Gastrocnemius medialis (tissue), 4 donors: ENCODE data around the gene PPARA.

Experiments
- POLR2A ChIP-seq, 2 donors: fragments of 450-650 bp; IDR thresholded peaks; one replicate each; pipeline ENCODE4 v1.6.1; 2017; ENCODE audit warnings: antibody characterized with exemption in 2 of 2, mild to moderate bottlenecking in 2 of 2, moderate library complexity in 2 of 2
- TF ChIP-seq, protein P1 (sequence below), 5 experiments: fragments of 450-650 bp in 3 of 5; fragments of 200-600 bp in 2 of 5; sonication (generic) in 2 of 5; IDR thresholded peaks in 4 of 5; conservative IDR thresholded peaks in 1 of 5; 1 replicate in 4 of 5; 2 replicates in 1 of 5; pipeline ENCODE4 v1.5.1; 2016 to 2019; ENCODE audit warnings: antibody characterized with exemption in 5 of 5, mild to moderate bottlenecking in 3 of 5, moderate library complexity in 3 of 5

DNA sequence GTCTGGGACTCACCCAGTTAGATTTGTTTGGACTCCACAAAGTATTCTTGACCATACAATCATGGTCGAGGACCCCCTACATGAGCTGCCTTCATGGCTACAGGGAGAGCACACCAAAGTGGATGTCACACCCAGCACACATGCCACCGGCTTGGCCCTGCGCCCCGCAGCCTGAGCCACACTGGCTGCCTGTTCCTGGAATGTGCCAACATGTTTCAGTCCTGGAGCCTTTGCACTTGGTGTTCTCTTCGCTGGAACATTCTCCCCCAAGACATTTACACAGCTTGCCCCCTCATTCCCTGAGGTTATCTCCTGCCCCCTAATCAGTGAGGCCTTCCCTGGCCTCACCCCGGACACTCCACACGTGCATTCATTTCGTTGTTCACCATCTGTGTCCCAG, 46.0 kb downstream of the PPARA start:
- TF ChIP-seq, protein P1, sequence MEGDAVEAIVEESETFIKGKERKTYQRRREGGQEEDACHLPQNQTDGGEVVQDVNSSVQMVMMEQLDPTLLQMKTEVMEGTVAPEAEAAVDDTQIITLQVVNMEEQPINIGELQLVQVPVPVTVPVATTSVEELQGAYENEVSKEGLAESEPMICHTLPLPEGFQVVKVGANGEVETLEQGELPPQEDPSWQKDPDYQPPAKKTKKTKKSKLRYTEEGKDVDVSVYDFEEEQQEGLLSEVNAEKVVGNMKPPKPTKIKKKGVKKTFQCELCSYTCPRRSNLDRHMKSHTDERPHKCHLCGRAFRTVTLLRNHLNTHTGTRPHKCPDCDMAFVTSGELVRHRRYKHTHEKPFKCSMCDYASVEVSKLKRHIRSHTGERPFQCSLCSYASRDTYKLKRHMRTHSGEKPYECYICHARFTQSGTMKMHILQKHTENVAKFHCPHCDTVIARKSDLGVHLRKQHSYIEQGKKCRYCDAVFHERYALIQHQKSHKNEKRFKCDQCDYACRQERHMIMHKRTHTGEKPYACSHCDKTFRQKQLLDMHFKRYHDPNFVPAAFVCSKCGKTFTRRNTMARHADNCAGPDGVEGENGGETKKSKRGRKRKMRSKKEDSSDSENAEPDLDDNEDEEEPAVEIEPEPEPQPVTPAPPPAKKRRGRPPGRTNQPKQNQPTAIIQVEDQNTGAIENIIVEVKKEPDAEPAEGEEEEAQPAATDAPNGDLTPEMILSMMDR (IDR thresholded peaks at IDR 0.05 in 4 of 5, conservative IDR thresholded peaks at IDR 0.05 in 1 of 5) = no peak
- no peak for TF ChIP-seq POLR2A (IDR thresholded peaks at IDR 0.05)
